ENCODE data around the gene TTC17. TPM values are rescaled to one million over a fixed set of nuclear protein-coding genes. Genes with fewer than 3 reads are reported as not detected.
A peak's percentile ranks its signal among the peaks of the same experiment; 100 is the strongest.

Gene TTC17
- total and polyA plus RNA-seq, 2 donors (not counting 1 experiment from before 2014, with no cell fraction given), result 68.7 to 176 TPM

GRCh38 chr11:43367382-43368178 is 8.9 kb downstream of the TTC17 start:
- Histone ChIP-seq H2AFZ (ENCODE audit: insufficient read depth, low read depth, low read length, poor library complexity, severe bottlenecking) (no peak overlapping the region), H3K4me2 (replicated peaks; ENCODE audit: low read depth, low read length, poor library complexity, severe bottlenecking) (peak overlapping the region; percentile 9), H3K4me3 (ENCODE audit: control extremely low read depth in 1 of 5, extremely low read depth in 1 of 5, insufficient read depth in 1 of 5, low read depth in 2 of 5, low read length in 4 of 5) (no peak overlapping the region), H3K9ac (ENCODE audit: low read length) (peak overlapping the region; percentile 4), H3K4me1 (ENCODE audit: control insufficient read depth in 2 of 2, insufficient read depth in 2 of 2, low read length in 2 of 2) (peaks cover 15 to 16% of the 10 kb centered on the region in 2 donors), H3K36me3 (replicated peaks in 1 of 2; ENCODE audit: control extremely low read depth in 1 of 2, control insufficient read depth in 1 of 2, extremely low read depth in 1 of 2, insufficient read depth in 2 of 2, low read length in 1 of 2) (peaks cover 0 to 8% of the 10 kb centered on the region in 2 experiments), H3K79me2 (ENCODE audit: control insufficient read depth, insufficient read depth, low read length) (peaks cover 100% of the 10 kb centered on the region), H3K9me3 (ENCODE audit: control extremely low read depth in 1 of 3, control insufficient read depth in 2 of 3, insufficient read depth in 1 of 3, low read length in 2 of 3) (no peaks in the 10 kb centered on the region), H4K20me1 (ENCODE audit: control insufficient read depth, insufficient read depth, low read length, poor library complexity, severe bottlenecking) (peaks cover 69% of the 10 kb centered on the region), H3K27me3 (replicated peaks in 1 of 4; ENCODE audit: control extremely low read depth in 1 of 4, control insufficient read depth in 3 of 4, insufficient read depth in 4 of 4, low read length in 3 of 4) (no peaks in the 10 kb centered on the region), H3K27ac (ENCODE audit: low read length in 2 of 2) (peak overlapping the region in 1 of 2 donors; percentile 47)
- H3K4me1 Mint-ChIP-seq, result peaks cover 40% of the 10 kb centered on the region
- intact Hi-C loops (cut with micrococcal nuclease), result no loop called here
- ChIA-PET POLR2A (no interaction called here), CTCF (no interaction called here)
- peak overlapping the region; percentile 66 for H3K27ac Mint-ChIP-seq
- ATAC-seq (ENCODE audit: low read depth) (peak; percentile 64), DNase-seq (peak; percentile 70)
- H3K27me3 Mint-ChIP-seq, result no peaks in the 10 kb centered on the region
- WGBS (ENCODE audit: insufficient coverage), result 66% methylated on average over 4 of the region's 7 CpGs
- peak overlapping the region; percentile 1 for H3K4me3 Mint-ChIP-seq
- no peaks in the 10 kb centered on the region for H3K9me3 Mint-ChIP-seq (ENCODE audit: insufficient read depth)
- TF ChIP-seq, protein P1, sequence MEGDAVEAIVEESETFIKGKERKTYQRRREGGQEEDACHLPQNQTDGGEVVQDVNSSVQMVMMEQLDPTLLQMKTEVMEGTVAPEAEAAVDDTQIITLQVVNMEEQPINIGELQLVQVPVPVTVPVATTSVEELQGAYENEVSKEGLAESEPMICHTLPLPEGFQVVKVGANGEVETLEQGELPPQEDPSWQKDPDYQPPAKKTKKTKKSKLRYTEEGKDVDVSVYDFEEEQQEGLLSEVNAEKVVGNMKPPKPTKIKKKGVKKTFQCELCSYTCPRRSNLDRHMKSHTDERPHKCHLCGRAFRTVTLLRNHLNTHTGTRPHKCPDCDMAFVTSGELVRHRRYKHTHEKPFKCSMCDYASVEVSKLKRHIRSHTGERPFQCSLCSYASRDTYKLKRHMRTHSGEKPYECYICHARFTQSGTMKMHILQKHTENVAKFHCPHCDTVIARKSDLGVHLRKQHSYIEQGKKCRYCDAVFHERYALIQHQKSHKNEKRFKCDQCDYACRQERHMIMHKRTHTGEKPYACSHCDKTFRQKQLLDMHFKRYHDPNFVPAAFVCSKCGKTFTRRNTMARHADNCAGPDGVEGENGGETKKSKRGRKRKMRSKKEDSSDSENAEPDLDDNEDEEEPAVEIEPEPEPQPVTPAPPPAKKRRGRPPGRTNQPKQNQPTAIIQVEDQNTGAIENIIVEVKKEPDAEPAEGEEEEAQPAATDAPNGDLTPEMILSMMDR (IDR thresholded peaks at IDR 0.05), result no peak
- no peak for TF ChIP-seq EZH2 (IDR thresholded peaks at IDR 0.05; ENCODE audit: borderline replicate concordance, insufficient read depth, low read depth, low read length, poor library complexity, severe bottlenecking)

DNA sequence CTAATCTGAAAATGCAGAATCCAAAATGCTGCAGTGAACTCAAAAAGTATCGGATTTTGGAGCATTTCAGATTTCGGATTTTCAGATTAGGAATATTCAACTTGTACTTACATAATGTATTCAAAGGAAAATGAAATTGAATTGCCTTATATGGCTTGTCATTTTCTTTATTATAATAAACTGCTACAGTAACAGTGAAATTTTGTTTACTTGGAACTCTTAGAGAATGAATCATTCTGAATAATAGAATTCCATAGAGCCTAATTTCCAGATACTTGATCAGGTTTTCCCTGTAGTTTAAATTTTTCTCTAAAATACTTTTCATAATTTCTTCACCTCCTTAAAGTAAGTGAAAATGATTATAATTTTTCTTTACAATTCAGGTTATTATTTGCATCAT is 17.3 kb downstream of the TTC17 start:
- POLR2A ChIA-PET, result no interaction called here
- Mint-ChIP-seq H3K27ac (no peak overlapping the region), H3K4me1 (peaks cover 10% of the 10 kb centered on the region), H3K27me3 (no peaks in the 10 kb centered on the region), H3K9me3 (ENCODE audit: insufficient read depth) (no peaks in the 10 kb centered on the region), H3K4me3 (no peak overlapping the region)
- peaks cover 2 to 22% of the 10 kb centered on the region in 2 experiments for H3K36me3 ChIP-seq (replicated peaks in 1 of 2; ENCODE audit: control extremely low read depth in 1 of 2, control insufficient read depth in 1 of 2, extremely low read depth in 1 of 2, insufficient read depth in 2 of 2, low read length in 1 of 2)
- H3K4me2 ChIP-seq (replicated peaks; ENCODE audit: low read depth, low read length, poor library complexity, severe bottlenecking), result no peak overlapping the region
- ATAC-seq (ENCODE audit: low read depth) (no peak), DNase-seq (no peak)
- no peak overlapping the region for H3K27ac ChIP-seq (ENCODE audit: low read length in 2 of 2)
- peaks cover 43% of the 10 kb centered on the region for H3K79me2 ChIP-seq (ENCODE audit: control insufficient read depth, insufficient read depth, low read length)
- intact Hi-C loops (cut with micrococcal nuclease), result no loop called here
- H2AFZ ChIP-seq (ENCODE audit: insufficient read depth, low read depth, low read length, poor library complexity, severe bottlenecking), result no peak overlapping the region
- TF ChIP-seq, protein P1 (IDR thresholded peaks at IDR 0.05), result no peak
- no peak for TF ChIP-seq EZH2 (IDR thresholded peaks at IDR 0.05; ENCODE audit: borderline replicate concordance, insufficient read depth, low read depth, low read length, poor library complexity, severe bottlenecking)
- H3K27me3 ChIP-seq (replicated peaks in 1 of 4; ENCODE audit: control extremely low read depth in 1 of 4, control insufficient read depth in 3 of 4, insufficient read depth in 4 of 4, low read length in 3 of 4), result no peaks in the 10 kb centered on the region
- peaks cover 31% of the 10 kb centered on the region for H4K20me1 ChIP-seq (ENCODE audit: control insufficient read depth, insufficient read depth, low read length, poor library complexity, severe bottlenecking)
- H3K4me3 ChIP-seq (ENCODE audit: control extremely low read depth in 1 of 5, extremely low read depth in 1 of 5, insufficient read depth in 1 of 5, low read depth in 2 of 5, low read length in 4 of 5), result no peak overlapping the region
- no peaks in the 10 kb centered on the region for H3K9me3 ChIP-seq (ENCODE audit: control extremely low read depth in 1 of 3, control insufficient read depth in 2 of 3, insufficient read depth in 1 of 3, low read length in 2 of 3)
- H3K9ac ChIP-seq (ENCODE audit: low read length), result no peak overlapping the region
- no CpG with 5 or more reads among the region's 2 CpGs for WGBS (ENCODE audit: insufficient coverage)
- CTCF ChIA-PET, result no interaction called here
- H3K4me1 ChIP-seq (ENCODE audit: control insufficient read depth in 2 of 2, insufficient read depth in 2 of 2, low read length in 2 of 2), result no peaks in the 10 kb centered on the region
